Activated naive CD4-positive, alpha-beta T cell treated with Interleukin-2 at 50 U/mL for 16 hours (primary cell): Measurements from ENCODE around the gene BICDL1.

Experiments used
- DNase-seq: peaks from one replicate; pipeline ENCODE4 v3.0.0-alpha.2; 2020

Gene BICDL1

GRCh38 chr12:120103044-120103338, 114.0 kb downstream of the BICDL1 start:
- no peak for DNase-seq

GRCh38 chr12:120103371-120103770, 114.3 kb downstream of the BICDL1 start:
- no peak for DNase-seq

GRCh38 chr12:120106151-120106550, 117.1 kb downstream of the BICDL1 start:
- no peak for DNase-seq

- no peak for DNase-seq
Observed at GRCh38 chr12:120109570-120110267, 120.7 kb downstream of the BICDL1 start.

- DNase-seq, result peak; percentile 45
Observed at GRCh38 chr12:120110550-120111501, 121.8 kb downstream of the BICDL1 start.

GRCh38 chr12:120115066-120115465, 126.0 kb downstream of the BICDL1 start:
- DNase-seq, result no peak

GRCh38 chr12:120115692-120116440, 126.8 kb downstream of the BICDL1 start:
- DNase-seq, result peak; percentile 28

GRCh38 chr12:120116441-120116791, 127.4 kb downstream of the BICDL1 start, which contains the start of gene RAB35:
TSS of gene RAB35 (minus strand) at chr12:120116753. CDS start at chr12:120116650, 103 bp downstream.
- no peak for DNase-seq

GRCh38 chr12:120116792-120117651, 128.0 kb downstream of the BICDL1 start:
- peak; percentile 96 for DNase-seq

GRCh38 chr12:120117961-120118320, 128.9 kb downstream of the BICDL1 start:
- DNase-seq, result no peak

GRCh38 chr12:120118321-120119061, 129.5 kb downstream of the BICDL1 start:
- no peak for DNase-seq

GRCh38 chr12:120119271-120119973, 130.4 kb downstream of the BICDL1 start:
- peak; percentile 50 for DNase-seq

GRCh38 chr12:120121343-120121742, 132.3 kb downstream of the BICDL1 start:
- DNase-seq, result no peak

GRCh38 chr12:120121766-120122293, 132.8 kb downstream of the BICDL1 start:
- peak; percentile 27 for DNase-seq

- DNase-seq, result no peak
Observed at GRCh38 chr12:120125029-120125428, 136.0 kb downstream of the BICDL1 start.

GRCh38 chr12:120125792-120126634, 137.0 kb downstream of the BICDL1 start:
- no peak for DNase-seq

- peak; percentile 15 for DNase-seq
Observed at GRCh38 chr12:120126635-120127005, 137.6 kb downstream of the BICDL1 start.

- DNase-seq, result no peak
Observed at GRCh38 chr12:120130011-120130410, 141.0 kb downstream of the BICDL1 start.

- DNase-seq, result no peak
Observed at GRCh38 chr12:120131116-120131515, 142.1 kb downstream of the BICDL1 start.
